Activated CD4-positive, alpha-beta T cell treated with anti-CD3 and anti-CD28 coated beads, Interleukin-2, Interleukin-4, amounts not matched to agents 100 ng/mL and 50 ng/mL, durations not matched to agents 16 hours and 8 hours (primary cell): ENCODE results near the gene DTX3L.

Source experiments
- DNase-seq: peaks from one replicate; pipeline ENCODE4 v3.0.0-alpha.2; 2020; ENCODE audit warnings: low spot score

Gene DTX3L

GRCh38 chr3:122606330-122606729, 42.2 kb downstream of the DTX3L start:
- DNase-seq, result no peak

- DNase-seq, result no peak
These were observed 44.8 kb downstream of the DTX3L start for GRCh38 chr3:122608916-122609315.

- DNase-seq, result peak; percentile 92
These were observed 45.8 kb downstream of the DTX3L start for GRCh38 chr3:122609798-122610559.

- DNase-seq, result no peak
These were observed 48.6 kb downstream of the DTX3L start for GRCh38 chr3:122612696-122613095.

- DNase-seq, result no peak
These were observed 51.2 kb downstream of the DTX3L start for GRCh38 chr3:122615303-122615702.

- DNase-seq, result no peak
These were observed 54.5 kb downstream of the DTX3L start for GRCh38 chr3:122618614-122619013.

GRCh38 chr3:122619040-122619439, 54.9 kb downstream of the DTX3L start:
- DNase-seq, result no peak

- no peak for DNase-seq
These were observed 56.3 kb downstream of the DTX3L start for GRCh38 chr3:122620399-122620798.

GRCh38 chr3:122621112-122621511, 57.0 kb downstream of the DTX3L start:
- DNase-seq, result no peak

GRCh38 chr3:122623031-122623829, 59.1 kb downstream of the DTX3L start:
- DNase-seq, result no peak
